Measurements from ENCODE around the gene ZNF219.

GRCh38 chr14:21050597-21050996 lies 47.9 kb downstream of the ZNF219 start:
- TF ChIP-seq CTCF (IDR thresholded peaks at IDR 0.05; ENCODE audit: insufficient read depth, low read depth, low read length) (no peak), EZH2 (IDR thresholded peaks at IDR 0.05; ENCODE audit: insufficient read depth, low read length) (no peak)
